HepG2 (cell line): Measurements from ENCODE around the gene TMEM198. TPM values are rescaled to one million over a fixed set of nuclear protein-coding genes. Genes with fewer than 3 reads are reported as not detected.
A peak's percentile ranks its signal among the peaks of the same experiment; 100 is the strongest.

Source experiments
- GTF2F1 ChIP-seq: fragments of 150-350 bp; IDR thresholded peaks from 2 replicates; pipeline ENCODE4 v1.6.1; 2014; ENCODE audit warnings: low read length
- HES4 ChIP-seq: sonication (generic); formaldehyde crosslinking; IDR thresholded peaks from 2 replicates; pipeline ENCODE4 v1.9.0; 2021; ENCODE audit warnings: mild to moderate bottlenecking, missing genetic modification reagents, borderline replicate concordance
- KLF9 ChIP-seq: IDR thresholded peaks from 2 replicates; pipeline ENCODE4 v1.6.1; 2016; ENCODE audit warnings: low read depth
- MED1 ChIP-seq: sonication (generic); formaldehyde crosslinking; IDR thresholded peaks from 2 replicates; pipeline ENCODE4 v1.4.0; 2020; ENCODE audit warnings: missing genetic modification reagents
- MXI1 ChIP-seq: IDR thresholded peaks from 3 replicates; pipeline ENCODE4 v1.6.1; 2012; ENCODE audit warnings: low read depth, low read length, inconsistent platforms, borderline replicate concordance
- NCOA2 ChIP-seq: sonication (generic); formaldehyde crosslinking; IDR thresholded peaks from 2 replicates; pipeline ENCODE4 v1.8.0; 2022; ENCODE audit warnings: inconsistent platforms
- POLR2A ChIP-seq, 2 experiments: IDR thresholded peaks; 2 replicates each; pipeline ENCODE4 v1.6.1; 2011; ENCODE audit warnings: low read depth in 2 of 2, low read length in 2 of 2, mild to moderate bottlenecking in 1 of 2, moderate library complexity in 1 of 2; ENCODE audit not compliant: insufficient read depth in 1 of 2
- SRSF1 ChIP-seq: fragments of 200-400 bp; formaldehyde crosslinking; optimal IDR thresholded peaks from 2 replicates; pipeline ENCODE3; 2017; ENCODE audit warnings: mild to moderate bottlenecking, low read depth, low read length, moderate library complexity
- ZBTB1 ChIP-seq: sonication (generic); formaldehyde crosslinking; IDR thresholded peaks from 2 replicates; pipeline ENCODE4 v1.4.0; 2020; ENCODE audit warnings: missing genetic modification reagents, borderline replicate concordance
- ZNF121 ChIP-seq: sonication (generic); formaldehyde crosslinking; IDR thresholded peaks from 2 replicates; pipeline ENCODE4 v1.5.0; 2020; ENCODE audit warnings: mild to moderate bottlenecking, missing genetic modification reagents
- ZNF350 ChIP-seq: sonication (generic); formaldehyde crosslinking; IDR thresholded peaks from 2 replicates; pipeline ENCODE4 v1.4.0; 2020; ENCODE audit warnings: mild to moderate bottlenecking, low read depth, missing genetic modification reagents, borderline replicate concordance
- ZNF7 ChIP-seq: IDR thresholded peaks from 2 replicates; pipeline ENCODE4 v1.6.1; 2016; ENCODE audit warnings: missing biosample characterization, missing genetic modification reagents
- ZNF713 ChIP-seq: sonication (generic); formaldehyde crosslinking; IDR thresholded peaks from 2 replicates; pipeline ENCODE4 v1.4.0; 2020; ENCODE audit warnings: mild to moderate bottlenecking, missing genetic modification reagents
- ZNF841 ChIP-seq: sonication (generic); formaldehyde crosslinking; IDR thresholded peaks from 2 replicates; pipeline ENCODE4 v1.8.1; 2023; ENCODE audit warnings: missing genetic modification reagents, borderline replicate concordance
- ZSCAN30 ChIP-seq: sonication (generic); formaldehyde crosslinking; IDR thresholded peaks from 2 replicates; pipeline ENCODE4 v1.5.0; 2020; ENCODE audit warnings: mild to moderate bottlenecking, missing genetic modification reagents
- polyA plus RNA-seq, 8 experiments: library from polyadenylated mRNA; depleted of rRNA in 3 of 8; stranded (reverse) in 7 of 8; unstranded in 1 of 8; fragments of >200 nt; fragmentation: Illumina TruSeq in 4 of 8; extraction: Trizol in 4 of 8; gene quantifications; 2 replicates each; pipeline versions ENCODE4 v1.2.1 to v1.2.3, GENCODE V29; 2011 to 2016; ENCODE audit warnings: low read depth in 4 of 8, missing spikeins in 1 of 8, mixed read lengths in 1 of 8; ENCODE audit not compliant: insufficient read depth in 1 of 8
- total RNA-seq, 5 experiments: library from RNA; depleted of rRNA; stranded (reverse); fragments of >200 nt; fragmentation: Illumina TruSeq; extraction: Trizol; gene quantifications; 2 replicates each; pipeline ENCODE4 v1.2.3, GENCODE V29; 2016; ENCODE audit warnings: low read depth in 1 of 5
- TF ChIP-seq, protein P1 (sequence below): IDR thresholded peaks from 2 replicates; pipeline ENCODE4 v1.6.1; 2016; ENCODE audit warnings: missing compliant biosample characterization, missing genetic modification reagents, borderline replicate concordance
- TF ChIP-seq, protein P2 (sequence below): sonication (generic); formaldehyde crosslinking; IDR thresholded peaks from 2 replicates; pipeline ENCODE4 v1.5.0; 2020; ENCODE audit warnings: missing genetic modification reagents
- TF ChIP-seq, protein P3 (sequence below): sonication (generic); formaldehyde crosslinking; IDR thresholded peaks from 2 replicates; pipeline ENCODE4 v1.8.0; 2022; ENCODE audit warnings: mild to moderate bottlenecking, missing genetic modification reagents, moderate library complexity
- TF ChIP-seq, protein P4 (sequence below): sonication (generic); formaldehyde crosslinking; IDR thresholded peaks from 2 replicates; pipeline ENCODE4 v1.5.1; 2020; ENCODE audit warnings: mild to moderate bottlenecking, missing genetic modification reagents, borderline replicate concordance

The TMEM198 gene
- total and polyA plus RNA-seq, 2 of the 13 experiments (the other 11 are each of a cell fraction or from before 2014, with no cell fraction given), result 17.3 to 23.5 TPM

DNA sequence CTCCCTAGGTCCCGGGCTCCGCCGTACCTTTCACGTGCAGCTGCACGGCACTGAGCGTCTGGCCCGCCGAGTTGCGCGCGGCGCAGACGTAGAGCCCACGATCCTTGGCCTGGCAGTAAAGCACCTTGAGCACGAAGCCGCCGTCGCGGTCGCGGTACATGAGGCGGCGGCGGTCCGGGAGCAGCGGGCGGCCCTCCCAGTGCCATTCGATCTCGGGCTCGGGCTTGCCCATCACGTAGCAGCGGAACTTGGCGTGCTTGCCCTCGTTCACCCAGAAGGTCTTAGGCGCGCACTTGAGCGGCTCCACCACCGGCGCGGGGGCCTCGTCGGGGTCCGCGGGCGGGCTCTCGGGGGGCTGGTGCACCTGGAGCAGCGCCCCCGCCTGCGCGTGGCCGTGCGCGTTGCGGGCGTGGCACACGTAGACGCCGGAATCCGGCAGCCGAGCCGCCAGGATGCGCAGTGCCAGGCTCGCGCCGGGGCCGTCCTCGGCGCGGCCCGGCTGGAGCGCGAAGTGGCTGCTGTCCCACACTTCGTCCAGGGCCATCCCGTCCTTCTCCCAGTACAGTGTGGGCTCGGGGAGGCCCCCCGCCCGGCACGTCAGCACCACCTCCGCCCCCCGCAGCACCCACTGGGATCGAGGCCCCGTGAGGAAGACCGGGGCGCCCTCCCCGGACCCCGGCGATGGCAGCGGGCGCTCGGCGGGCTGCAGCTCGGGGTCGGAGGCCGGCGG, 26.5 kb downstream of the TMEM198 start (continued):
- TF ChIP-seq, protein P1, sequence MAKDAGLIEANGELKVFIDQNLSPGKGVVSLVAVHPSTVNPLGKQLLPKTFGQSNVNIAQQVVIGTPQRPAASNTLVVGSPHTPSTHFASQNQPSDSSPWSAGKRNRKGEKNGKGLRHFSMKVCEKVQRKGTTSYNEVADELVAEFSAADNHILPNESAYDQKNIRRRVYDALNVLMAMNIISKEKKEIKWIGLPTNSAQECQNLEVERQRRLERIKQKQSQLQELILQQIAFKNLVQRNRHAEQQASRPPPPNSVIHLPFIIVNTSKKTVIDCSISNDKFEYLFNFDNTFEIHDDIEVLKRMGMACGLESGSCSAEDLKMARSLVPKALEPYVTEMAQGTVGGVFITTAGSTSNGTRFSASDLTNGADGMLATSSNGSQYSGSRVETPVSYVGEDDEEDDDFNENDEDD, result peak; percentile 20; the same call in 1 of the 2 replicates
- 0 out of 2 replicates have a peak, but pooled peaks have one; percentile 52 for TF ChIP-seq ZNF713
- no peak for TF ChIP-seq ZSCAN30 (CRISPR knock-in tag)
- TF ChIP-seq, protein P2, sequence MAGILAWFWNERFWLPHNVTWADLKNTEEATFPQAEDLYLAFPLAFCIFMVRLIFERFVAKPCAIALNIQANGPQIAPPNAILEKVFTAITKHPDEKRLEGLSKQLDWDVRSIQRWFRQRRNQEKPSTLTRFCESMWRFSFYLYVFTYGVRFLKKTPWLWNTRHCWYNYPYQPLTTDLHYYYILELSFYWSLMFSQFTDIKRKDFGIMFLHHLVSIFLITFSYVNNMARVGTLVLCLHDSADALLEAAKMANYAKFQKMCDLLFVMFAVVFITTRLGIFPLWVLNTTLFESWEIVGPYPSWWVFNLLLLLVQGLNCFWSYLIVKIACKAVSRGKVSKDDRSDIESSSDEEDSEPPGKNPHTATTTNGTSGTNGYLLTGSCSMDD (CRISPR knock-in tag), result no peak
- no peak for TF ChIP-seq GTF2F1
- TF ChIP-seq, protein P3, sequence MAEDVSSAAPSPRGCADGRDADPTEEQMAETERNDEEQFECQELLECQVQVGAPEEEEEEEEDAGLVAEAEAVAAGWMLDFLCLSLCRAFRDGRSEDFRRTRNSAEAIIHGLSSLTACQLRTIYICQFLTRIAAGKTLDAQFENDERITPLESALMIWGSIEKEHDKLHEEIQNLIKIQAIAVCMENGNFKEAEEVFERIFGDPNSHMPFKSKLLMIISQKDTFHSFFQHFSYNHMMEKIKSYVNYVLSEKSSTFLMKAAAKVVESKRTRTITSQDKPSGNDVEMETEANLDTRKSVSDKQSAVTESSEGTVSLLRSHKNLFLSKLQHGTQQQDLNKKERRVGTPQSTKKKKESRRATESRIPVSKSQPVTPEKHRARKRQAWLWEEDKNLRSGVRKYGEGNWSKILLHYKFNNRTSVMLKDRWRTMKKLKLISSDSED (CRISPR knock-in tag), result peak; percentile 30; the same call in 1 of the 2 replicates
- no peak for TF ChIP-seq SRSF1
- peak; percentile 44; the same call in 1 of the 2 replicates for TF ChIP-seq MED1 (CRISPR knock-in tag)
- TF ChIP-seq ZNF7 (CRISPR knock-in tag), result no peak
- TF ChIP-seq ZNF350 (CRISPR knock-in tag), result no peak
- TF ChIP-seq KLF9 (CRISPR knock-in tag), result no peak
- TF ChIP-seq, protein P4, sequence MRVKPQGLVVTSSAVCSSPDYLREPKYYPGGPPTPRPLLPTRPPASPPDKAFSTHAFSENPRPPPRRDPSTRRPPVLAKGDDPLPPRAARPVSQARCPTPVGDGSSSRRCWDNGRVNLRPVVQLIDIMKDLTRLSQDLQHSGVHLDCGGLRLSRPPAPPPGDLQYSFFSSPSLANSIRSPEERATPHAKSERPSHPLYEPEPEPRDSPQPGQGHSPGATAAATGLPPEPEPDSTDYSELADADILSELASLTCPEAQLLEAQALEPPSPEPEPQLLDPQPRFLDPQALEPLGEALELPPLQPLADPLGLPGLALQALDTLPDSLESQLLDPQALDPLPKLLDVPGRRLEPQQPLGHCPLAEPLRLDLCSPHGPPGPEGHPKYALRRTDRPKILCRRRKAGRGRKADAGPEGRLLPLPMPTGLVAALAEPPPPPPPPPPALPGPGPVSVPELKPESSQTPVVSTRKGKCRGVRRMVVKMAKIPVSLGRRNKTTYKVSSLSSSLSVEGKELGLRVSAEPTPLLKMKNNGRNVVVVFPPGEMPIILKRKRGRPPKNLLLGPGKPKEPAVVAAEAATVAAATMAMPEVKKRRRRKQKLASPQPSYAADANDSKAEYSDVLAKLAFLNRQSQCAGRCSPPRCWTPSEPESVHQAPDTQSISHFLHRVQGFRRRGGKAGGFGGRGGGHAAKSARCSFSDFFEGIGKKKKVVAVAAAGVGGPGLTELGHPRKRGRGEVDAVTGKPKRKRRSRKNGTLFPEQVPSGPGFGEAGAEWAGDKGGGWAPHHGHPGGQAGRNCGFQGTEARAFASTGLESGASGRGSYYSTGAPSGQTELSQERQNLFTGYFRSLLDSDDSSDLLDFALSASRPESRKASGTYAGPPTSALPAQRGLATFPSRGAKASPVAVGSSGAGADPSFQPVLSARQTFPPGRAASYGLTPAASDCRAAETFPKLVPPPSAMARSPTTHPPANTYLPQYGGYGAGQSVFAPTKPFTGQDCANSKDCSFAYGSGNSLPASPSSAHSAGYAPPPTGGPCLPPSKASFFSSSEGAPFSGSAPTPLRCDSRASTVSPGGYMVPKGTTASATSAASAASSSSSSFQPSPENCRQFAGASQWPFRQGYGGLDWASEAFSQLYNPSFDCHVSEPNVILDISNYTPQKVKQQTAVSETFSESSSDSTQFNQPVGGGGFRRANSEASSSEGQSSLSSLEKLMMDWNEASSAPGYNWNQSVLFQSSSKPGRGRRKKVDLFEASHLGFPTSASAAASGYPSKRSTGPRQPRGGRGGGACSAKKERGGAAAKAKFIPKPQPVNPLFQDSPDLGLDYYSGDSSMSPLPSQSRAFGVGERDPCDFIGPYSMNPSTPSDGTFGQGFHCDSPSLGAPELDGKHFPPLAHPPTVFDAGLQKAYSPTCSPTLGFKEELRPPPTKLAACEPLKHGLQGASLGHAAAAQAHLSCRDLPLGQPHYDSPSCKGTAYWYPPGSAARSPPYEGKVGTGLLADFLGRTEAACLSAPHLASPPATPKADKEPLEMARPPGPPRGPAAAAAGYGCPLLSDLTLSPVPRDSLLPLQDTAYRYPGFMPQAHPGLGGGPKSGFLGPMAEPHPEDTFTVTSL, result 0 out of 2 replicates have a peak, but pooled peaks have one; percentile 12
- no peak for TF ChIP-seq ZNF841 (CRISPR knock-in tag)
- TF ChIP-seq MXI1, result peak; percentile 27; the same call in 1 of the 3 replicates
- no peak for TF ChIP-seq ZBTB1 (CRISPR knock-in tag)
- TF ChIP-seq POLR2A (IDR thresholded peaks at IDR 0.05; ENCODE audit: insufficient read depth in 1 of 2, low read depth in 2 of 2, low read length in 2 of 2), result peak in 1 of 2 experiments; percentile 62; a peak in 2 of 4 replicates
- no peak for TF ChIP-seq NCOA2 (CRISPR knock-in tag)
- TF ChIP-seq HES4 (CRISPR knock-in tag), result peak; percentile 73; the same call in 1 of the 2 replicates
- no peak for TF ChIP-seq ZNF121
